ENCODE results near the gene NFIC.
"Not testable (repeated sequence)": the region's sequence is repeated elsewhere in the genome, so short reads cannot be mapped to it uniquely, and the experiment has no call there.

DNA sequence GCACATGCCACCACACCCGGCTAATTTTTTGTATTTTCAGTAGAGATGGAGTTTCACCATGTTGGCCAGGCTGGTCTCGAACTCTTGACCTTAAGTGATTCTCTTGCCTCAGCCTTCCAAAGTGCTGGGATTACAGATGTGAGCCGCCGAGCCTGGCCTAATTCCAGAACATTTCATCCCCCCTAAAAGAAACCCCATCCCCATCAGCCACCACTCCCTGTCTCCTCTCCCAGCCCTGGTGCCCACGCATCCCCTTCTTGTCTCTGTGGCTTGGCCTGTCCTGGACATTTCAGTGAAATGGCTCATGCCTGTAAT is 63.9 kb downstream of the NFIC start:
- TF ChIP-seq, protein P1, sequence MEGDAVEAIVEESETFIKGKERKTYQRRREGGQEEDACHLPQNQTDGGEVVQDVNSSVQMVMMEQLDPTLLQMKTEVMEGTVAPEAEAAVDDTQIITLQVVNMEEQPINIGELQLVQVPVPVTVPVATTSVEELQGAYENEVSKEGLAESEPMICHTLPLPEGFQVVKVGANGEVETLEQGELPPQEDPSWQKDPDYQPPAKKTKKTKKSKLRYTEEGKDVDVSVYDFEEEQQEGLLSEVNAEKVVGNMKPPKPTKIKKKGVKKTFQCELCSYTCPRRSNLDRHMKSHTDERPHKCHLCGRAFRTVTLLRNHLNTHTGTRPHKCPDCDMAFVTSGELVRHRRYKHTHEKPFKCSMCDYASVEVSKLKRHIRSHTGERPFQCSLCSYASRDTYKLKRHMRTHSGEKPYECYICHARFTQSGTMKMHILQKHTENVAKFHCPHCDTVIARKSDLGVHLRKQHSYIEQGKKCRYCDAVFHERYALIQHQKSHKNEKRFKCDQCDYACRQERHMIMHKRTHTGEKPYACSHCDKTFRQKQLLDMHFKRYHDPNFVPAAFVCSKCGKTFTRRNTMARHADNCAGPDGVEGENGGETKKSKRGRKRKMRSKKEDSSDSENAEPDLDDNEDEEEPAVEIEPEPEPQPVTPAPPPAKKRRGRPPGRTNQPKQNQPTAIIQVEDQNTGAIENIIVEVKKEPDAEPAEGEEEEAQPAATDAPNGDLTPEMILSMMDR (IDR thresholded peaks at IDR 0.05; ENCODE audit: low read length): not testable (repeated sequence)
- not testable (repeated sequence) for TF ChIP-seq EZH2 (IDR thresholded peaks at IDR 0.05; ENCODE audit: borderline replicate concordance, low read length)

All from OCI-LY1 (cell line).